ENCODE measurements around the gene SPRTN. TPM values are rescaled to one million over a fixed set of nuclear protein-coding genes. Genes with fewer than 3 reads are reported as not detected.
A peak's percentile ranks its signal among the peaks of the same experiment; 100 is the strongest.

Gene SPRTN
- polyA plus RNA-seq, 1 of the 3 experiments (the other 2 are of a cell fraction) = 17.3 TPM

- Histone ChIP-seq H3K4me3 (ENCODE audit: low read depth in 2 of 2, low read length in 1 of 2) (no peak overlapping the region), H3K36me3 (replicated peaks in 1 of 2; ENCODE audit: control insufficient read depth in 1 of 2, insufficient read depth in 2 of 2, low read length in 1 of 2) (peaks cover 30 to 45% of the 10 kb centered on the region in 2 experiments), H3K27me3 (ENCODE audit: insufficient read depth) (no peaks in the 10 kb centered on the region), H4K20me1 (ENCODE audit: insufficient read depth) (no peaks in the 10 kb centered on the region), H3K27ac (ENCODE audit: low read depth in 2 of 2, low read length in 1 of 2) (no peak overlapping the region), H3K79me2 (ENCODE audit: insufficient read depth) (peaks cover 12% of the 10 kb centered on the region), H3F3A (replicated peaks; ENCODE audit: insufficient read depth) (peaks cover 3% of the 10 kb centered on the region), H3K4me1 (ENCODE audit: control insufficient read depth in 1 of 2, insufficient read depth in 2 of 2, low read depth in 1 of 2, low read length in 1 of 2) (peaks cover 0 to 7% of the 10 kb centered on the region in 2 experiments; a peak in 2 of 4 replicates), H3K9me2 (no peaks in the 10 kb centered on the region), H3K9ac (no peak overlapping the region), H3K9me3 (no peaks in the 10 kb centered on the region), H3K4me2 (no peak overlapping the region), H2AFZ (ENCODE audit: low read depth) (no peak overlapping the region)
- ChIA-PET POLR2A (no interaction called here), CTCF (interaction anchor here (1.1 to 1.9 kb wide), 3 partner anchors 47 to 226 kb away, joined by 3 to 11 read pairs (median 5); no protein-coding TSS in a partner anchor)
- no peak for DNase-seq
- TF ChIP-seq NFIC (IDR thresholded peaks at IDR 0.05; ENCODE audit: borderline replicate concordance) = no peak
- no peak for TF ChIP-seq EP300 (IDR thresholded peaks at IDR 0.05; ENCODE audit: borderline replicate concordance in 1 of 2, low read depth in 1 of 2, low read length in 1 of 2)
- WGBS (ENCODE audit: low lambda C conversion rate) = 93% methylated on average over 1 of the region's 1 CpG
Observed at GRCh38 chr1:231363624-231364023, 25.5 kb downstream of the SPRTN start.

- Histone ChIP-seq H2AFZ (ENCODE audit: low read depth) (no peak overlapping the region), H3K27ac (ENCODE audit: low read depth in 2 of 2, low read length in 1 of 2) (no peak overlapping the region), H3K27me3 (ENCODE audit: insufficient read depth) (no peaks in the 10 kb centered on the region), H4K20me1 (ENCODE audit: insufficient read depth) (no peaks in the 10 kb centered on the region), H3K36me3 (replicated peaks in 1 of 2; ENCODE audit: control insufficient read depth in 1 of 2, insufficient read depth in 2 of 2, low read length in 1 of 2) (peaks cover 29 to 49% of the 10 kb centered on the region in 2 experiments), H3K9ac (no peak overlapping the region), H3K4me2 (no peak overlapping the region), H3K9me3 (no peaks in the 10 kb centered on the region), H3K4me3 (ENCODE audit: low read depth in 2 of 2, low read length in 1 of 2) (no peak overlapping the region), H3F3A (replicated peaks; ENCODE audit: insufficient read depth) (peaks cover 3% of the 10 kb centered on the region), H3K79me2 (ENCODE audit: insufficient read depth) (peaks cover 12% of the 10 kb centered on the region), H3K9me2 (no peaks in the 10 kb centered on the region), H3K4me1 (ENCODE audit: control insufficient read depth in 1 of 2, insufficient read depth in 2 of 2, low read depth in 1 of 2, low read length in 1 of 2) (peaks cover 0 to 7% of the 10 kb centered on the region in 2 experiments; a peak in 2 of 4 replicates)
- peak; percentile 14 for DNase-seq
- CTCF ChIA-PET = interaction anchor here (1.6 kb wide), 1 partner anchor 46 kb away, joined by 5 read pairs; no protein-coding TSS in a partner anchor
- 95% methylated on average over 5 of the region's 5 CpGs for WGBS (ENCODE audit: low lambda C conversion rate)
- POLR2A ChIA-PET = no interaction called here
- no peak for TF ChIP-seq NFIC (IDR thresholded peaks at IDR 0.05; ENCODE audit: borderline replicate concordance)
- TF ChIP-seq USF2 (IDR thresholded peaks at IDR 0.05; ENCODE audit: borderline replicate concordance, low read depth, low read length) = no peak
- no peak for TF ChIP-seq REST (IDR thresholded peaks at IDR 0.05; ENCODE audit: low read depth, low read length)
- TF ChIP-seq GATA2 (CRISPR knock-in tag; IDR thresholded peaks at IDR 0.05) = peak; percentile 29; the same call in 1 of the 2 replicates
- TF ChIP-seq ZBTB33 (IDR thresholded peaks at IDR 0.05; ENCODE audit: borderline replicate concordance, low read depth) = no peak
Observed at GRCh38 chr1:231364192-231364591, 26.1 kb downstream of the SPRTN start.
